Raji (cell line): Measurements from ENCODE around the gene ZAP70.

Experiments used
- POLR2A ChIP-seq: IDR thresholded peaks from 2 replicates; pipeline ENCODE4 v1.6.1; 2011; ENCODE audit warnings: low read depth, low read length, control low read depth; ENCODE audit not compliant: insufficient read depth

ZAP70 gene

DNA sequence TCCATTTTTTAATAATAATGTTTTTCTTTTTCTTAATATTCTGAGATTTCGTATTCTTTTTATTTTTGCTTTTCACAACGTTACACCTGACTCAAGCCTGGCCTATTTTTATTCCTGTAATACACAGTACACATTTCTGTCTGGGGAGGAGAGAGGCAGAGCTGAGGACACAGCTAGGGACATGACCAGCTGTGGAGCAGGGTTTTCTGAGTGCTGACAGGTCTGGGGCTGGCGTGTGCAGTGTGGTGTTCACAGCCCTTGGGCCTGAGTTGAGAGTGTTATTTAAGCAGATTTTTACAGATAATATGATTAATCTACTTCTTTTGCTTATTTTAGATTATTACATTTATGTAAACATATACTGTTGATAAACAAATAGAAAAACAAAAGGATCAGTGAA, 55.9 kb downstream of the ZAP70 start:
- no peak for TF ChIP-seq POLR2A

GRCh38 chr2:97769711-97770110, 56.3 kb downstream of the ZAP70 start:
- TF ChIP-seq POLR2A = no peak

- TF ChIP-seq POLR2A = no peak
Measured at GRCh38 chr2:97770445-97770844, 57.1 kb downstream of the ZAP70 start.

- TF ChIP-seq POLR2A = no peak
Measured at GRCh38 chr2:97774425-97774824, 61.0 kb downstream of the ZAP70 start.

GRCh38 chr2:97775074-97775473, 61.7 kb downstream of the ZAP70 start:
- no peak for TF ChIP-seq POLR2A

GRCh38 chr2:97779141-97779540, 65.8 kb downstream of the ZAP70 start:
- no peak for TF ChIP-seq POLR2A

DNA sequence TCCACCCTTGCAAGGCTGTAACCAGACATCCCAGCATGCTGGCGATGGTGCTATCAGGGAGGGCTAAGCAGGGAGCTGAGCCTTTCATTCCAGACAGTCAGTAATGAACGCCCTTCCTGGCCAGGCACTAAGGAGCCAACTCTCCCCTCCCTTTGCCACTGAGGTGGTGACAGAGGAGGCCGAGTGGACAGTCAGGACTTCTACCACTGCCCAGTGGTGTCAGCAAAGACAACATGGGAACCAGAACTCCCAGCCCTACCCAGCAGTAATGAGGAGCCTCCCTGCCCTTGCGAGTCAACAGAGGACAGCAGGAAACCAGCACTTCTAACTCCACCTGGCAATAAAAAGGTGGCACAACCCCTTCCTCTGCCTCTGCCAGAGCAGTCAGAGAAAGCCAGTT, 68.6 kb downstream of the ZAP70 start:
- TF ChIP-seq POLR2A = no peak

DNA sequence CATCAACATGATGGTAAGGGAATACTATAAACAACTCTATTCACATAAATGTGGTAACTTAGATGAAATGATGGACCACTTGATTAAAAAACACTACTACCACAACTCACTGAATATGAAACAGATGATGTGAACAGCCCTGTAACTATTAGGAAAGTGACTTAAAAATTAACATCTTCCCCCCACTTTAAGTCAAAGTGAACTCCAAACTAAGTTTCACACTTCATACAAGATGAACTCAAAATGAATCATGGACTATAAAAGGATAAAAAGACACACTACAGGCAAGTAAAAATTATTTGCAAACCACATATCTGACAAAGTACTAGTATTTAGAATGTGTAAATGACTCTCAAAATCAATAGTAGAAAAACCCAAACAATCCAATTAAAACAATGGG, 71.6 kb downstream of the ZAP70 start:
- no peak for TF ChIP-seq POLR2A

GRCh38 chr2:97785818-97786217, 72.4 kb downstream of the ZAP70 start:
- no peak for TF ChIP-seq POLR2A

GRCh38 chr2:97788986-97789644, 75.7 kb downstream of the ZAP70 start:
- TF ChIP-seq POLR2A = no peak
